Subcutaneous adipose tissue (tissue), 4 donors: Measurements from ENCODE around the gene DIP2C. TPM values are rescaled to one million over a fixed set of nuclear protein-coding genes. Genes with fewer than 3 reads are reported as not detected.

ENCODE experiments used
- CTCF ChIP-seq: fragments of 450-650 bp; IDR thresholded peaks from one replicate; pipeline ENCODE4 v1.5.1; 2016; ENCODE audit warnings: low read depth, mild to moderate bottlenecking, control low read depth, antibody characterized with exemption, moderate library complexity
- total RNA-seq, 4 donors: library from RNA; depleted of rRNA; stranded (reverse); fragments of >200 nt; gene quantifications; one replicate each; pipeline ENCODE4 v1.1.0, GENCODE V29; 2016

The DIP2C gene
- total RNA-seq, 4 donors from 2014 or later = 32.1 to 64.0 (median 40.5) TPM

DNA sequence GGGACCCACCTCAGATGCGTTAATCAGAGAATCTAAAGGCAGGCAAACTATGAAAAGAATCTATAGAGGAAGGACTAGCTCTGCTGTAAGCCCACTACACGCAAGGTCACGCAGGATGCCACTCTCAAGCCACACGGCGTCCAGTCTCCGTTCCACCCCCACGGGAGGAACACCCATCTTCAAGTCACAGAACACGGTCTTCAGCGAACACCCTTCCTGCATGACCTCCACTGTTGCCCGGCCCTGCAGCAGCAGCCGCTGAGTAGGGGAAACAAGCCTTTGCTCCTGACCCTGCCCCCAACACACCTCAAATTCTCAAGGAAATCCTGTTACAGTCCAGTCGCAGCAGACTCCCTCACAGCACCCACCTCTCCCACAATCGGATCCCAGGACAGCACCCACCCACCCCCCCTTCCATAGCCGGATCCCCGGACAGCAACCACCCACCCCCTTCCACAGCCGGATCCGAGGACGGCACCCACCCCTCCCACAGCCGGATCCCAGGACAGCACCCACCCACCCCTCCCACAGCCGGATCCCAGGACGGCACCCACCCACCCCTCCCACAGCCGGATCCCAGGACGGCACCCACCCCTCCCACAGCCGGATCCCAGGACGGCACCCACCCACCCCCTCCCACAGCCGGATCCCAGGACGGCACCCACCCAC is 133.7 kb downstream of the DIP2C start:
- no peak for TF ChIP-seq CTCF

DNA sequence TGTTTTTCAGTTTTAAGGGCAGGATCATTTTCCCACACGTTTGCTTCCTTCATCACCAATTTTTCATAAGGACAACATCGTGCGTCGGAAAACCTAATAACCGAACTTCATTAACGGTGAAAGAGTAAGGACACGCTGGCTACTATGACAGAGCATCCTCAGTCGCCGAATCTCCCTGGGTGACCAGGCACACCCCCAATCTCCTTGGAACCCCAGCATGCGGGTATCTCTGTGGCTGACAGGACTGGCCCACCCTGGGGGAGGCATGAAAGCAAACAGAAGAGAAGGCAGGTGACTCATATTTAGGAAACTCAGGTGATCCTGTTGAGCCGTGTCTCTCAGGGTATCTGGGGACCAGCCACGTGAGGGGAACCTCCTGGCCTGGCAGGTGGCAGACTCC is 134.2 kb downstream of the DIP2C start:
- TF ChIP-seq CTCF = no peak

DNA sequence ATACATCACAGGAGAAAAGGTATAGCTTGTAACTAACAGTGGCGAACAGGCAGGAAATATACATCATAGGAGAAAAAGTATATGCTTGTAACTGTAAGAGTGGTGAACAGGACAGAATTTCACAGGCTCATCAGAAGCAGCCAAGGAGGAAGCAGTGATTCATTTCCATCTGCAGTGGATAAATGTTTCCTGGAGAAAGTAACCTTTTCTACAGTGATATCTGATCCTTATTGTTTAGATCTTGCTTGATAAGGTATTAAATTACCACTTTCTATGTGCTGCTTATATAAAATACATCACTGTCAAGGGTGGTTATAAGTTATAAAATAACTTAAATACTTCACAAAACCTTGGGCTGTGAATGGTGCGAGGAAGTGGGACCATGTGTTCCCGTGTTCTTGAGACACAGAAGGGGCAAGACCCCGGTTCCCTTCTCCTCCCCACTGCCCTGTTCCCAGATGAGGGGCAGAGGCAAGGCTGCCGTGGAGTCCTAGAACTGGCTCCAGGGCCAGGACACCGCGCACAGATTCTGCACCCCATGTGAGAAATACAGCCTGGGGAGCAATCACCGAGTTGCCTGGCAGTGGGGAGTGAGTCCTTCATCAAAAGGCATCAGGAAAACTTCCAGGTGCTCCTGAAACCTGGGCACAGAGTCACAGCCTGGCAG is 135.2 kb downstream of the DIP2C start:
- no peak for TF ChIP-seq CTCF

- no peak for TF ChIP-seq CTCF
Observed at GRCh38 chr10:553233-553632, 136.2 kb downstream of the DIP2C start.

- TF ChIP-seq CTCF = no peak
Observed at GRCh38 chr10:552679-553078, 136.8 kb downstream of the DIP2C start.

DNA sequence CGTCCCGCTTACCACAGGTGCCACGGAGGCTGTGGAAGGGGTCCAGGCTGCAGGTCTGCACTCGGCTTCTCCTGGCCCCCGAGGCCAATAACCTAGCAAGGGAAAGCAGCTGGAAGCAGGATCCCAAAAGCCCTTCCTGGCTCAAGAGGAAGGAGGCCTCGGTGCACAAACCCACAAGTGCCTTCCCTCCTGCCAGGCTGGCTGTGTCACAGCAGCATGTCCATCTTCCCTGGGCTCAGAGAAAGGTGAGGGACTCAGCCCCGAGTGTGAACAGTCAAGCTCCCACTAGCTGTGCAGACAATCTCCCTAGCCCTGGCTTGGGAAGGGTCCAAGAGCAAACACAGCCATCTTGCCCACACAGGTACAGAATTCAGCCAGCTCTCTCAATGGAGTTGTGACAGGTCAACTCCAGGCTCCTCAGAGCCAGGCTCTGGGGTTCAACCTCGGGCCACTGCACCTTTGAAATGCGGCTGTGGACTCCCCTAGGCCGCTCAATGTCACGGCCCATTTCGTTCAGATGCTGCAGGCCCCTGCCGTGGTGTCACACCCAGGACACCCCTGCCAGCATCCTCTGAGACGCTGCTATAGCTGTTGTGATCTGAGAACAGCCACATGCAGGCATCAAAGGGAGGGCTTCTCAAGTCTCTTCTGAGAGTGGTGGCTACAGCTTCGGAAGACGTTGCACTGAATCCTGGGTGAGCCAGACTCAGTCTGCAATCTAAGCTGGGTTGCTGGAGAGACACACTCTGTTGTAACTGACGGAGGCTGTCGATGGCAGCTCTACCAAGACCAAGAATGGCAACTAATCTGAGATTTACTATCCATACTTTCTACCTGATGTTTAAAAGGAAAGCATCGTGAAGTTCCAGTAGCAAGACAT is 137.9 kb downstream of the DIP2C start:
- no peak for TF ChIP-seq CTCF
